ENCODE data around the gene ADAM12. TPM values are rescaled to one million over a fixed set of nuclear protein-coding genes. Genes with fewer than 3 reads are reported as not detected.
A peak's percentile ranks its signal among the peaks of the same experiment; 100 is the strongest.

Gene ADAM12
- total RNA-seq, 1 donor from 2014 or later: 82.4 TPM

DNA sequence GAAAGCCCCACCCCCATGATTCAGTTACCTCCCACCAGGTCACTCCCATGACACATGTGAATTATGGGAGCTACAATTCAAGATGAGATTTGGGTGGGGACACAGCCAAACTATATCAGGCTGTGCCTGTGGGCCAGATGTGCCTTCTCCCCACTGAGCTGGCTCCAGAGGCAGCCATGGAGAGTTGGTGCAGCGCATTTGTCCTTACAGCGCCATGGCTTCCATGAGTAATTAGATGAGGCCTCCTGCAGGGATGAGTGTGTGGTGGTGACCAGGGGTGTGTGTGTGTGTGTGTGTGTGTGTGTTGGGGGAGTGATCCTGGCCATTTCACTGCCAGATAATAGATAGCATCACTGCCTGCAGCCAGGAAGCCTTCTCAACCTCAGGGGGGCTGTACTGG lies 397.3 kb downstream of the ADAM12 start:
- Mint-ChIP-seq H3K27me3 (ENCODE audit: low read depth) (no peaks in the 10 kb centered on the region), H3K36me3 (ENCODE audit: low read depth) (no peaks in the 10 kb centered on the region), H3K4me1 (peaks cover 6% of the 10 kb centered on the region), H3K9me3 (no peaks in the 10 kb centered on the region), H3K27ac (ENCODE audit: unreplicated experiment) (peak overlapping the region; percentile 27), H3K4me3 (no peak overlapping the region)
- no peak for TF ChIP-seq CTCF (conservative IDR thresholded peaks at IDR 0.05)
- DNase-seq (ENCODE audit: low read depth, low spot score): no peak

- DNase-seq (ENCODE audit: low read depth, low spot score): no peak
- Mint-ChIP-seq H3K27me3 (ENCODE audit: low read depth) (no peaks in the 10 kb centered on the region), H3K4me3 (no peak overlapping the region), H3K4me1 (peaks cover 6% of the 10 kb centered on the region), H3K36me3 (ENCODE audit: low read depth) (no peaks in the 10 kb centered on the region), H3K27ac (ENCODE audit: unreplicated experiment) (no peak overlapping the region), H3K9me3 (no peaks in the 10 kb centered on the region)
- TF ChIP-seq CTCF (conservative IDR thresholded peaks at IDR 0.05): no peak
These were observed 398.5 kb downstream of the ADAM12 start for GRCh38 chr10:125989791-125990190.

- Mint-ChIP-seq H3K9me3 (no peaks in the 10 kb centered on the region), H3K4me1 (peaks cover 23% of the 10 kb centered on the region), H3K27ac (ENCODE audit: unreplicated experiment) (peak overlapping the region; percentile 73), H3K4me3 (no peak overlapping the region), H3K27me3 (ENCODE audit: low read depth) (no peaks in the 10 kb centered on the region), H3K36me3 (ENCODE audit: low read depth) (no peaks in the 10 kb centered on the region)
- TF ChIP-seq CTCF (conservative IDR thresholded peaks at IDR 0.05): no peak
- DNase-seq (ENCODE audit: low read depth, low spot score): no peak
These were observed 402.6 kb downstream of the ADAM12 start for GRCh38 chr10:125985557-125986240.

GRCh38 chr10:125984865-125985495 lies 403.3 kb downstream of the ADAM12 start:
- Mint-ChIP-seq H3K36me3 (ENCODE audit: low read depth) (no peaks in the 10 kb centered on the region), H3K4me3 (no peak overlapping the region), H3K9me3 (no peaks in the 10 kb centered on the region), H3K4me1 (peaks cover 27% of the 10 kb centered on the region), H3K27me3 (ENCODE audit: low read depth) (no peaks in the 10 kb centered on the region), H3K27ac (ENCODE audit: unreplicated experiment) (no peak overlapping the region)
- no peak for DNase-seq (ENCODE audit: low read depth, low spot score)
- no peak for TF ChIP-seq CTCF (conservative IDR thresholded peaks at IDR 0.05)

- no peak for TF ChIP-seq CTCF (conservative IDR thresholded peaks at IDR 0.05)
- peaks cover 27% of the 10 kb centered on the region for H3K4me1 Mint-ChIP-seq
- no peaks in the 10 kb centered on the region for H3K27me3 Mint-ChIP-seq (ENCODE audit: low read depth)
- H3K4me3 Mint-ChIP-seq: no peak overlapping the region
- no peaks in the 10 kb centered on the region for H3K36me3 Mint-ChIP-seq (ENCODE audit: low read depth)
- no peaks in the 10 kb centered on the region for H3K9me3 Mint-ChIP-seq
- DNase-seq (ENCODE audit: low read depth, low spot score): no peak
- no peak overlapping the region for H3K27ac Mint-ChIP-seq (ENCODE audit: unreplicated experiment)
These were observed 403.9 kb downstream of the ADAM12 start for GRCh38 chr10:125984346-125984745.

Measured in neural crest cell (in vitro differentiated cells).